Lower leg skin (tissue), 4 donors: ENCODE results near the gene PPFIA3. TPM values are rescaled to one million over a fixed set of nuclear protein-coding genes. Genes with fewer than 3 reads are reported as not detected.

ENCODE experiments used
- DNase-seq, 2 donors: peaks; one replicate each; pipeline ENCODE4 v3.0.0-alpha.2; 2019; ENCODE audit warnings: low spot score in 2 of 2
- H3K4me3 ChIP-seq: fragments of 200-600 bp; sonication (generic); 2 replicates; pipeline ENCODE4 v1.5.1; 2017; ENCODE audit warnings: mild to moderate bottlenecking, low read depth; ENCODE audit not compliant: poor library complexity, severe bottlenecking
- CTCF ChIP-seq, 3 donors: fragments of 450-650 bp; IDR thresholded peaks; one replicate each; pipeline ENCODE4 v1.5.1; 2016; ENCODE audit warnings: antibody characterized with exemption in 3 of 3, mild to moderate bottlenecking in 3 of 3, moderate library complexity in 2 of 3
- POLR2A ChIP-seq, 2 donors: fragments of 450-650 bp; IDR thresholded peaks; one replicate each; pipeline ENCODE4 v1.6.1; 2016 to 2017; ENCODE audit warnings: antibody characterized with exemption in 2 of 2, mild to moderate bottlenecking in 1 of 2, moderate library complexity in 1 of 2
- WGBS, 2 donors: methylation state at CpG; one replicate each; pipeline ENCODE4 v1.1.5; 2018; 5-methylcytosine and 5-hydroxymethylcytosine counted together
- intact Hi-C: fragments of 100-400 bp; cut with DNase I; formaldehyde crosslinking; loops from one replicate; pipeline ENCODE4 v1.15.0; 2023; ENCODE audit warnings: low total_unique reads
- total RNA-seq, 4 donors: library from RNA; depleted of rRNA; stranded (reverse); fragments of >200 nt; gene quantifications; one replicate each; pipeline ENCODE4 v1.1.0, GENCODE V29; 2016

PPFIA3 gene
- total RNA-seq, 4 donors from 2014 or later = 52.3 to 78.1 (median 64.4) TPM

GRCh38 chr19:49148784-49149651 is 29.7 kb downstream of the PPFIA3 start:
- WGBS, 2 donors = 1 to 3% methylated on average over 36 to 46 of the region's 49 CpGs
- TF ChIP-seq POLR2A (IDR thresholded peaks at IDR 0.05) = no peak
- TF ChIP-seq CTCF (IDR thresholded peaks at IDR 0.05) = no peak
- H3K4me3 ChIP-seq = peak overlapping the region; percentile 63
- DNase-seq = peak; percentile 96 to 99
- intact Hi-C loops = loop anchor here (5.0 to 10.0 kb wide), 2 partner anchors 52 to 154 kb away; partner anchors contain the start of genes GYS1 and RUVBL2

- intact Hi-C loops = loop anchor here (5.0 to 10.0 kb wide), 2 partner anchors 52 to 155 kb away; partner anchors contain the start of genes GYS1 and RUVBL2
- H3K4me3 ChIP-seq = peak overlapping the region; percentile 63
- peak; percentile 73 to 94 for DNase-seq
- 1% methylated on average over 23 of the region's 23 CpGs for WGBS, 2 donors
- TF ChIP-seq CTCF (IDR thresholded peaks at IDR 0.05) (no peak), POLR2A (IDR thresholded peaks at IDR 0.05) (no peak)
Measured at GRCh38 chr19:49149652-49150105, 30.3 kb downstream of the PPFIA3 start.

- TF ChIP-seq CTCF (IDR thresholded peaks at IDR 0.05) (no peak), POLR2A (IDR thresholded peaks at IDR 0.05) (no peak)
- peak overlapping the region; percentile 63 for H3K4me3 ChIP-seq
- peak; percentile 73 to 96 for DNase-seq
- intact Hi-C loops = no loop called here
- 1% methylated on average over 52 to 68 of the region's 75 CpGs for WGBS, 2 donors
Measured at GRCh38 chr19:49150106-49150943, 31.0 kb downstream of the PPFIA3 start.

DNA sequence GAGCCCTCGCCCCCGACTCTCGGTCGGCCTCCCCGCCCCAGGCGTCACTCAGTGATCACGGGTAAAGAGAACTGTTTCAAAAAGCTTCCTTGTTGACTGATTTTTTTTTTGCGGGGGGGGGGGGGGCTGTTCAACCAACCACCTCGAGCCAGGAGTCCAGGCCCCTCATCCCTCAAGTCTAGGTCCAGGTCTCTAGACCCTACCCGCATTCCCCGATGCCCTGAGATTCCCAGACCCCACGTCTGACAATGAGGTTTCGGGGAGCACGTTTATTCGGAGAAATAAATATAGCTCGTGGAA is 31.6 kb downstream of the PPFIA3 start:
- DNase-seq = no peak
- WGBS, 2 donors = 3 to 4% methylated on average over 14 to 16 of the region's 16 CpGs
- TF ChIP-seq CTCF (IDR thresholded peaks at IDR 0.05) = no peak
- intact Hi-C loops = no loop called here
- H3K4me3 ChIP-seq = peak overlapping the region; percentile 63

DNA sequence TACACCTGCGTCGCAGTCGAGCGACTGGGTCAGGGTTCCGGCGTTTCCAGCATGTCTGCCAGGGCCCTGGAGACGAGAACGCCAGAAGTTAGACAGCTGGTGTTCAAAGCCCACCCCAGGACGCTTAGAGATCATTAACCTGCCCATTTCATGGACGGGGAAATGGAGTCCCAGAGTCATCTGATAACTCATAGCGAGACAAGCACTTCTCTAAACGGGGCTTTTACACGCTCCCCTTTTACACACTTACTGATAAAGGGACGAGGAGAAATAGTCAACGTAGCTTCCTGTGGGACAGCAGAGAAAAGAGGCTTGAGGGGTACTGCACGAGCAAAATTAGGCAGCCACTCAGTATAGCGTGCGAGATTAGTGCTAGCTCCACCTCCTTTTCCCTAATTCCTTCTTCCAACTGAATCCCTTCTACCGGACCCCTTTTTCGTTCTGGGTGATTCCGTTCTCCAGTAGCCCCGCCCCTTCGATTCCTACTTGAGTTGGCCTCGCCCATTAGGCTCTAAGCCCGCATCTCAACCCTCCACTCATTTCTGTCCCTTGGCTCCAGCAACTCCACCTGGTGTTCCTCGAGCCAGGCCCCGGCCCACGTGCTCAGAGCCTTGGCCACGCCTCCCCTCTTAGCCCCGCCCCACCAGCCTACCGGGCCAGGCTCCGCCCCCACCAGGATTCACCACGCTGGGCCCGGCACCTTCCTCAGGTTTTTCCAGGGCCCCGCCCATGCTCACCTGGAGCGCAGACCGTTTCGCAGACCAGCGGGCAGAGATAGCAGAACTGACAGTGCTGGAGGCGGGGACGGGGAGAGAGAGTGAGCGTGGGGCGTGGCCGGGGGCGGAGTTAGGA is 32.1 kb downstream of the PPFIA3 start:
- TF ChIP-seq POLR2A (IDR thresholded peaks at IDR 0.05) = no peak
- TF ChIP-seq CTCF (IDR thresholded peaks at IDR 0.05) = no peak
- intact Hi-C loops = no loop called here
- WGBS, 2 donors = 3 to 6% methylated on average over 45 of the region's 45 CpGs
- H3K4me3 ChIP-seq = no peak overlapping the region
- DNase-seq = peak; percentile 88 to 97
